ENCODE measurements around the gene SLC36A3. TPM values are rescaled to one million over a fixed set of nuclear protein-coding genes. Genes with fewer than 3 reads are reported as not detected.

The SLC36A3 gene
- total RNA-seq, 1 experiment from 2014 or later: not detected

- no peaks in the 10 kb centered on the region for H3K9me2 ChIP-seq (ENCODE audit: insufficient read depth)
- no peaks in the 10 kb centered on the region for H4K20me1 ChIP-seq (ENCODE audit: insufficient read depth)
- ChIA-PET POLR2A (no interaction called here), RAD21 (ENCODE audit: low non-redundant PET in 1 of 2, low total read pairs in 2 of 2, uncharacterized antibody in 2 of 2, unreplicated experiment in 2 of 2) (no interaction called here), CTCF (no interaction called here)
- no peak for DNase-seq (ENCODE audit: low read depth, low spot score)
- H3K4me1 ChIP-seq (ENCODE audit: control insufficient read depth in 1 of 2, insufficient read depth in 2 of 2, low read length in 2 of 2): peaks cover 8 to 9% of the 10 kb centered on the region in 2 experiments; a peak in 2 of 4 replicates
- no peak for TF ChIP-seq ATF3 (IDR thresholded peaks at IDR 0.05)
- no peak for TF ChIP-seq POLR2A (IDR thresholded peaks at IDR 0.05; ENCODE audit: borderline replicate concordance, extremely low read depth, insufficient read depth, insufficient read length)
- TF ChIP-seq JUND (IDR thresholded peaks at IDR 0.05): no peak
- no peak for TF ChIP-seq ZNF274 (IDR thresholded peaks at IDR 0.05; ENCODE audit: low read depth, low read length)
- TF ChIP-seq CBX3 (IDR thresholded peaks at IDR 0.05; ENCODE audit: low read depth): no peak
- no peak for TF ChIP-seq EZH2 (IDR thresholded peaks at IDR 0.05)
- no peak for TF ChIP-seq POLR2AphosphoS5 (IDR thresholded peaks at IDR 0.05; ENCODE audit: low read depth, low read length)
- TF ChIP-seq MAX (IDR thresholded peaks at IDR 0.05): no peak
- no peak for TF ChIP-seq SIN3A (IDR thresholded peaks at IDR 0.05; ENCODE audit: low read depth)
- TF ChIP-seq SP1 (IDR thresholded peaks at IDR 0.05; ENCODE audit: low read depth): no peak
- TF ChIP-seq EZH2phosphoT487 (IDR thresholded peaks at IDR 0.05; ENCODE audit: borderline replicate concordance): no peak
- TF ChIP-seq RAD21 (IDR thresholded peaks at IDR 0.05; ENCODE audit: low read depth): no peak
- no peak for TF ChIP-seq SRF (IDR thresholded peaks at IDR 0.05; ENCODE audit: low read depth)
- TF ChIP-seq, protein P1, sequence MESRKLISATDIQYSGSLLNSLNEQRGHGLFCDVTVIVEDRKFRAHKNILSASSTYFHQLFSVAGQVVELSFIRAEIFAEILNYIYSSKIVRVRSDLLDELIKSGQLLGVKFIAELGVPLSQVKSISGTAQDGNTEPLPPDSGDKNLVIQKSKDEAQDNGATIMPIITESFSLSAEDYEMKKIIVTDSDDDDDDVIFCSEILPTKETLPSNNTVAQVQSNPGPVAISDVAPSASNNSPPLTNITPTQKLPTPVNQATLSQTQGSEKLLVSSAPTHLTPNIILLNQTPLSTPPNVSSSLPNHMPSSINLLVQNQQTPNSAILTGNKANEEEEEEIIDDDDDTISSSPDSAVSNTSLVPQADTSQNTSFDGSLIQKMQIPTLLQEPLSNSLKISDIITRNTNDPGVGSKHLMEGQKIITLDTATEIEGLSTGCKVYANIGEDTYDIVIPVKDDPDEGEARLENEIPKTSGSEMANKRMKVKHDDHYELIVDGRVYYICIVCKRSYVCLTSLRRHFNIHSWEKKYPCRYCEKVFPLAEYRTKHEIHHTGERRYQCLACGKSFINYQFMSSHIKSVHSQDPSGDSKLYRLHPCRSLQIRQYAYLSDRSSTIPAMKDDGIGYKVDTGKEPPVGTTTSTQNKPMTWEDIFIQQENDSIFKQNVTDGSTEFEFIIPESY (IDR thresholded peaks at IDR 0.05; ENCODE audit: extremely low read depth, insufficient replicate concordance, low read length): no peak
- no peak for TF ChIP-seq TCF7L2 (IDR thresholded peaks at IDR 0.05; ENCODE audit: borderline replicate concordance, extremely low read depth, insufficient read depth, insufficient read length)
- no peak for TF ChIP-seq YY1 (IDR thresholded peaks at IDR 0.05; ENCODE audit: extremely low read depth, insufficient replicate concordance, low read depth, low read length)
- TF ChIP-seq ZFX (IDR thresholded peaks at IDR 0.05): no peak
- H3K27ac ChIP-seq (ENCODE audit: low read depth, low read length): no peak overlapping the region
- H3K4me2 ChIP-seq (ENCODE audit: low read length): no peak overlapping the region
- no peaks in the 10 kb centered on the region for H3K9me3 ChIP-seq (ENCODE audit: control insufficient read depth in 1 of 2, insufficient read depth in 1 of 2, low read depth in 1 of 2, low read length in 2 of 2)
- H3K27me3 ChIP-seq (ENCODE audit: insufficient read depth, low read length): no peaks in the 10 kb centered on the region
- H3K9ac ChIP-seq (ENCODE audit: low read length): no peak overlapping the region
- H3K79me2 ChIP-seq (ENCODE audit: insufficient read depth, low read length): no peaks in the 10 kb centered on the region
- H2AFZ ChIP-seq (ENCODE audit: low read depth, low read length, poor library complexity, severe bottlenecking): no peak overlapping the region
- no peaks in the 10 kb centered on the region for H3K36me3 ChIP-seq (ENCODE audit: control insufficient read depth in 1 of 2, insufficient read depth in 2 of 2, low read length in 2 of 2)
- H3K4me3 ChIP-seq (replicated peaks in 1 of 2; ENCODE audit: low read depth in 1 of 2, low read length in 2 of 2): no peak overlapping the region
- no peak for ATAC-seq
- no TSS peak for BruUV-seq (replicated peaks)
- intact Hi-C loops (cut with micrococcal nuclease): no loop called here
These were observed 59.4 kb downstream of the SLC36A3 start for GRCh38 chr5:151244206-151244605.
